GM06990 (cell line): Measurements from ENCODE around the gene SRRM4.

Experiments
- DNase-seq: peaks from one replicate; pipeline ENCODE4 v3.0.0-alpha.2; 2011; ENCODE audit not compliant: insufficient read length; ENCODE audit errors: extremely low read depth
- H3K27me3 ChIP-seq: replicated peaks from 2 replicates; pipeline ENCODE4 v1.6.0; 2011; ENCODE audit warnings: low read length; ENCODE audit not compliant: control insufficient read depth, insufficient read depth
- H3K36me3 ChIP-seq: 2 replicates; pipeline ENCODE4 v1.5.1; 2011; ENCODE audit warnings: low read length; ENCODE audit not compliant: control insufficient read depth, insufficient read depth
- H3K4me3 ChIP-seq: replicated peaks from 2 replicates; pipeline ENCODE4 v1.5.1; 2011; ENCODE audit warnings: low read depth, mild to moderate bottlenecking, control low read depth, low read length
- CTCF ChIP-seq: IDR thresholded peaks from 2 replicates; pipeline ENCODE4 v1.5.1; 2011; ENCODE audit warnings: low read length, control low read depth, mild to moderate bottlenecking, inconsistent platforms; ENCODE audit not compliant: insufficient read depth, poor library complexity, severe bottlenecking

Gene SRRM4

GRCh38 chr12:119068129-119068856, 87.0 kb downstream of the SRRM4 start:
- Histone ChIP-seq H3K27me3 (no peaks in the 10 kb centered on the region; the same call in none of the 2 replicates), H3K4me3 (no peak overlapping the region), H3K36me3 (no peaks in the 10 kb centered on the region)
- TF ChIP-seq CTCF, result no peak
- DNase-seq, result no peak

- no peak overlapping the region for H3K4me3 ChIP-seq
- no peaks in the 10 kb centered on the region for H3K36me3 ChIP-seq
- H3K27me3 ChIP-seq, result no peaks in the 10 kb centered on the region; the same call in none of the 2 replicates
- no peak for TF ChIP-seq CTCF
- DNase-seq, result no peak
Measured at GRCh38 chr12:119069147-119069642, 87.9 kb downstream of the SRRM4 start.

GRCh38 chr12:119071176-119071575, 89.8 kb downstream of the SRRM4 start:
- H3K27me3 ChIP-seq, result no peaks in the 10 kb centered on the region; the same call in none of the 2 replicates
- DNase-seq, result no peak
- TF ChIP-seq CTCF, result no peak
- H3K36me3 ChIP-seq, result no peaks in the 10 kb centered on the region
- no peak overlapping the region for H3K4me3 ChIP-seq

GRCh38 chr12:119071638-119072231, 90.4 kb downstream of the SRRM4 start:
- no peak for TF ChIP-seq CTCF
- no peaks in the 10 kb centered on the region; the same call in none of the 2 replicates for H3K27me3 ChIP-seq
- no peak overlapping the region for H3K4me3 ChIP-seq
- no peak for DNase-seq
- no peaks in the 10 kb centered on the region for H3K36me3 ChIP-seq

GRCh38 chr12:119072440-119072839, 91.1 kb downstream of the SRRM4 start:
- no peak for TF ChIP-seq CTCF
- Histone ChIP-seq H3K36me3 (no peaks in the 10 kb centered on the region), H3K4me3 (no peak overlapping the region), H3K27me3 (no peaks in the 10 kb centered on the region; the same call in none of the 2 replicates)
- no peak for DNase-seq
